Psoas muscle (tissue), 8 donors: ENCODE results near the gene THSD8. TPM values are rescaled to one million over a fixed set of nuclear protein-coding genes. Genes with fewer than 3 reads are reported as not detected.
A peak's percentile ranks its signal among the peaks of the same experiment; 100 is the strongest.

ENCODE experiments used
- ATAC-seq, 4 donors: fragments of 200-7000 bp; cut with Tn5 transposase; one replicate each; pipeline ENCODE4 v1.9.1; 2020; ENCODE audit warnings: moderate library complexity in 3 of 4, mild to moderate bottlenecking in 2 of 4
- DNase-seq, 2 donors: peaks; one replicate each; pipeline ENCODE4 v3.0.0-alpha.2; 2020
- H3K27ac ChIP-seq: fragments of 200-600 bp; one replicate; pipeline ENCODE4 v1.8.0; 2022
- H3K27me3 ChIP-seq, 3 donors: fragments of 200-600 bp in 1 of 3; one replicate each; pipeline versions ENCODE4 v1.6.1 to v1.8.0; 2013 to 2022; ENCODE audit warnings: low read length in 2 of 3, mild to moderate bottlenecking in 2 of 3, moderate library complexity in 1 of 3; ENCODE audit not compliant: insufficient read depth in 3 of 3
- H3K36me3 ChIP-seq, 2 donors: fragments of 200-600 bp in 1 of 2; one replicate each; pipeline versions ENCODE4 v1.6.1 to v1.8.0; 2013 to 2022; ENCODE audit warnings: low read depth in 1 of 2, mild to moderate bottlenecking in 1 of 2, moderate library complexity in 1 of 2; ENCODE audit not compliant: insufficient read depth in 1 of 2
- H3K4me1 ChIP-seq: fragments of 200-600 bp; one replicate; pipeline ENCODE4 v1.8.0; 2022
- H3K4me3 ChIP-seq: fragments of 200-600 bp; one replicate; pipeline ENCODE4 v1.8.0; 2022; ENCODE audit warnings: mild to moderate bottlenecking
- H3K9me3 ChIP-seq: fragments of 200-600 bp; one replicate; pipeline ENCODE4 v1.8.0; 2022
- WGBS, 3 donors: extraction: QIAGEN DNeasy Blood & Tissue Kit; methylation state at CpG; one replicate each; pipeline versions ENCODE4 v1.1.6 to v1.1.7; 2013; 5-methylcytosine and 5-hydroxymethylcytosine counted together
- intact Hi-C, 2 donors: fragments of 100-400 bp; cut with DNase I; formaldehyde crosslinking; loops; one replicate each; pipeline versions ENCODE4 v1.11.0 to v1.14.2; 2022
- polyA plus RNA-seq, 3 donors: library from polyadenylated mRNA; stranded (reverse); fragments of 200-250 nt; gene quantifications; one replicate each; pipeline ENCODE4 v1.2.3, GENCODE V29; 2013
- total RNA-seq, 4 donors: library from RNA; stranded (reverse); fragmentation: NEBNext Ultra II Directional in 2 of 4; extraction: Animal tissue kit (Norgen Biotek cat#: 25700) in 2 of 4; gene quantifications; one replicate each; pipeline versions ENCODE4 v1.2.1 to v1.2.4, GENCODE V29; 2021 to 2023
- TF ChIP-seq, protein P1 (sequence below): fragments of 200-600 bp; IDR thresholded peaks from one replicate; pipeline ENCODE4 v1.8.0; 2022; ENCODE audit warnings: antibody characterized with exemption
- donor health status: healthy with polysubstance abuse.
- donor health status: DM: no; HTN: no; CAD: no; lungs with moderate emphysema.
- donor health status: Bipolar disorder and iron deficiency.
- donor health status: healthy.
- donor health status: DM: yes; HTN: yes; CAD: no.
- donor health status: DM: no; HTN: no; CAD: no.
- donor health status: DM: no; HTN: no; CAD: no.
- donor health status: DM: yes; HTN: yes; CAD: no.

The THSD8 gene
- total and polyA plus RNA-seq, 7 donors = 0.92 to 3.2 (median 2.0) TPM

DNA sequence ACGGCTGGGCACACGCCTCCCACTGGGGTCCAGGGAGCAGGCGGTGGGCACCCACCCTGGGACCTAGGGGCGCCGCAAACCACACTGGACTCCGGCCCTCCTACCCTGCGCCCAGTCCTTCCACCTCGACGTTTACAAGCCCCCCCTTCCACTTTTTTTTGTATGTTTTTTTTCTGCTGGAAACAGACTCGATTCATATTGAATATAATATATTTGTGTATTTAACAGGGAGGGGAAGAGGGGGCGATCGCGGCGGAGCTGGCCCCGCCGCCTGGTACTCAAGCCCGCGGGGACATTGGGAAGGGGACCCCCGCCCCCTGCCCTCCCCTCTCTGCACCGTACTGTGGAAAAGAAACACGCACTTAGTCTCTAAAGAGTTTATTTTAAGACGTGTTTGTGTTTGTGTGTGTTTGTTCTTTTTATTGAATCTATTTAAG lies 9.0 kb upstream of the THSD8 start:
- H3K9me3 ChIP-seq = no peaks in the 10 kb centered on the region
- TF ChIP-seq, protein P1, sequence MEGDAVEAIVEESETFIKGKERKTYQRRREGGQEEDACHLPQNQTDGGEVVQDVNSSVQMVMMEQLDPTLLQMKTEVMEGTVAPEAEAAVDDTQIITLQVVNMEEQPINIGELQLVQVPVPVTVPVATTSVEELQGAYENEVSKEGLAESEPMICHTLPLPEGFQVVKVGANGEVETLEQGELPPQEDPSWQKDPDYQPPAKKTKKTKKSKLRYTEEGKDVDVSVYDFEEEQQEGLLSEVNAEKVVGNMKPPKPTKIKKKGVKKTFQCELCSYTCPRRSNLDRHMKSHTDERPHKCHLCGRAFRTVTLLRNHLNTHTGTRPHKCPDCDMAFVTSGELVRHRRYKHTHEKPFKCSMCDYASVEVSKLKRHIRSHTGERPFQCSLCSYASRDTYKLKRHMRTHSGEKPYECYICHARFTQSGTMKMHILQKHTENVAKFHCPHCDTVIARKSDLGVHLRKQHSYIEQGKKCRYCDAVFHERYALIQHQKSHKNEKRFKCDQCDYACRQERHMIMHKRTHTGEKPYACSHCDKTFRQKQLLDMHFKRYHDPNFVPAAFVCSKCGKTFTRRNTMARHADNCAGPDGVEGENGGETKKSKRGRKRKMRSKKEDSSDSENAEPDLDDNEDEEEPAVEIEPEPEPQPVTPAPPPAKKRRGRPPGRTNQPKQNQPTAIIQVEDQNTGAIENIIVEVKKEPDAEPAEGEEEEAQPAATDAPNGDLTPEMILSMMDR = no peak
- H3K4me3 ChIP-seq = peak overlapping the region; percentile 99
- H3K36me3 ChIP-seq = peaks cover 0 to 2% of the 10 kb centered on the region in 2 donors
- no peaks in the 10 kb centered on the region for H3K27me3 ChIP-seq
- 1 to 2% (median 1%) methylated on average over 22 of the region's 22 CpGs for WGBS, 3 donors
- DNase-seq (peak in 1 of 2 donors; percentile 14), ATAC-seq (no peak)
- intact Hi-C loops = no loop called here
- H3K4me1 ChIP-seq = peaks cover 22% of the 10 kb centered on the region
- peak overlapping the region; percentile 99 for H3K27ac ChIP-seq

DNA sequence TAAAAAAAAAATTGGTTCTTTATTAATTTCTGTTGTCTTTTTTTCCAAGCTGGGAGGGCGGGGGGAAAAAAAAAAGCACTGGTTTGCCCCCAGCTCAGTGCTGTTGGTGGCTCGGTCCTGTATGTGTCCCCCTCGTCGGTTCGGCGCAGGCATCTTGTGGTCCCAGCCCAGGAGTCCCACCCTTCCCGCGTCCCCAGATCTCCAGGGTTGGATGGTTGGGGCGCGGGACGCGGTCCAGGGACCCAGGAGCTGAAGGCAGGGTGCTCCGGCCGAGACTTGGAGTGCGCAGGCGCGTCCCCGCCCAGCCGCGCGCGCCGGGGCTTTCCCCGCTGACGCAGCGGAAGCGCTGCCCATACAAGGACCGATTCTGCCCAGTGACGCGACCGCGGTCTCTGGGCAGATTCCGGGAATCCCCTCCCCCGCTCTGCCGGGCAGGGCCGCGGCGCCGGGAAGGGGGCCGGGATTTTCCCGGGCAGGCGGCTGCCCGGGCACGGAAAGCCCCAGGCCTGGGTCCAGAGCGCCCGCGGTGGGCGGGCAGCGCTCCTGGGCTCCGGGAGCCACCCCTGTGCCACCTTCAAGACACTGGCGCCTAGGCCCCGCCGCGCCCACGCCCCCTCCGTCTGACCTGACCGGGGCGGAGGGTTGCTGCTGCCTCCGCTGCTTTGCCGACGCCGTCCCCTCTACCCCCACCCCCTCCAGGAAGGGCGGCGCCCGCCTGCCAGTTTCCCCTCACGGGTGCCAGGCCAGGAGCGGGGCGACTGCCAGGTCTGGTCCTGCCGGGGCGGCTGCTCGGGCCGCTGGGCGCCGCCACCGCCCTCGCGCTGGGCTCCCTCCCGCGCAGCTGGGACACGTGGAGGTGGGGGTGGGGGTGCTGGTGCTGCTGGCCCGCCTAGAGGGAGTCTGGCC lies 8.3 kb upstream of the THSD8 start:
- intact Hi-C loops = no loop called here
- Histone ChIP-seq H3K4me1 (peaks cover 16% of the 10 kb centered on the region), H3K27me3 (no peaks in the 10 kb centered on the region), H3K36me3 (peaks cover 0 to 9% of the 10 kb centered on the region in 2 donors), H3K4me3 (peak overlapping the region; percentile 99), H3K27ac (peak overlapping the region; percentile 99), H3K9me3 (no peaks in the 10 kb centered on the region)
- TF ChIP-seq, protein P1 = no peak
- 0% methylated on average over 57 to 81 of the region's 81 CpGs for WGBS, 3 donors
- ATAC-seq (peak; percentile 58 to 73 (median 66)), DNase-seq (peak; percentile 94 to 97)

DNA sequence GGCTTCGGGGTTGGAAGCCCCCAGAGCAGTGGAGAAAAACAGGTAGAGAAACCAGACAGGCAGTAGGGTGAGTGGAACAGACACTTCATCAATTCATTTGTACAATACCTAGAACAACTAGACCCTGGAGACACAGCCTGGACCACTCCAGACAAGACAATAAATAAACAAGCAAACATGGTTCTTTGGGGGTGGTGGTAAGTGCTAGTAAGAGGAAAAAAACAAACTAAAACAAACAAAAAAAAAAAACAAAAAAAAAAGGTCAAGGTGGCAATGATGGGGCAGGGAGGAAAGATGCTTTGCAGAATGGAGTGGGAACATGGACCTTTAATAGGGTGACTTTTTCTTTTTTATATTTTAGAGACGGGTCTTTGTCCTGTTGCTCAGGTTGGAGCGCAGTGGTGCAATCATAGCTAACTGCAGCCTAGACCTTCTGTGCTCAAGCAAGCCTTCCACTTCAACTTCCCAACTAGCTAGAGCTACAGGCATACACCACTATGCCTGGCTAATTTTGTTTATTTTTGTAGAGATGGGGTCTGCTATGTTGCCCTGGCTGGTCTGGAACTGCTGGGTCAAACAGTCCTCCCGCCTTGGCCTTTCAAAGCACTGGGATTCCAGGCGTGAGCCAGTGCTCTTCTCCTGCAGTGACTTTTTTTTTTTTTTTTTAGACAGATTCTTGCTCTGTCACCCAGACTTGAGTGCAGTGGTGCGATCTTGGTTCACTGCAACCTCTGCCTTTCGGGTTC lies 7.5 kb upstream of the THSD8 start:
- intact Hi-C loops = no loop called here
- Histone ChIP-seq H3K27me3 (no peaks in the 10 kb centered on the region), H3K27ac (peak overlapping the region; percentile 99), H3K4me1 (peaks cover 10% of the 10 kb centered on the region), H3K36me3 (peaks cover 0 to 17% of the 10 kb centered on the region in 2 donors), H3K9me3 (no peaks in the 10 kb centered on the region), H3K4me3 (peak overlapping the region; percentile 99)
- DNase-seq (no peak), ATAC-seq (no peak)
- TF ChIP-seq, protein P1 = no peak
- WGBS, 3 donors = 70 to 75% (median 71%) methylated on average over 7 of the region's 7 CpGs

DNA sequence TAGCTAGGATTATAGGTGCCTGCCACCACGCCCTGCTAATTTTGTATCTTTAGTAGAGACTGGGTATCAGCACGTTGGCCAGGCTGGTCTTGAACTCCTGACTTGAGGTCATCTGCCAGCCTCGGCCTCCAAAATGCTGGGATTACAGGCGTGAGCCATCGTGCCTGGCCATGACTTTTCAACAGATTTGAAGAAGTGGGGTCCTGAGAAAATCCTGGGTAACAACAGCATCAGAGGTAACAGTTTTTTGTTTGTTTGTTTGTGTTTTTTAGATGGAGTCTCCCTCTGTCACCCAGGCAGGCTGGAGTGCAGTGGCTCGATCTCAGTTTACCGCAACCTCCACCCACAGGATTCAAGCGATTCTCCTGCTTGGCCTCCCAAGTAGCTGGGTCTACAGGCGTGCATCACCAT lies 6.9 kb upstream of the THSD8 start:
- WGBS, 3 donors = 89 to 94% (median 91%) methylated on average over 9 of the region's 9 CpGs
- TF ChIP-seq, protein P1 = no peak
- intact Hi-C loops = loop anchor here (5.0 kb wide), 2 partner anchors 33 to 73 kb away; partner anchors contain the start of gene TNPO2 (in 1 of the 2)
- Histone ChIP-seq H3K4me3 (no peak overlapping the region), H3K4me1 (peaks cover 10% of the 10 kb centered on the region), H3K36me3 (peaks cover 0 to 23% of the 10 kb centered on the region in 2 donors), H3K27me3 (no peaks in the 10 kb centered on the region), H3K9me3 (no peaks in the 10 kb centered on the region), H3K27ac (peak overlapping the region; percentile 99)
- DNase-seq = peak in 1 of 2 donors; percentile 19
- ATAC-seq = no peak
